ENCODE measurements around the gene SHC3.

SHC3 gene

GRCh38 chr9:88959727-88960469, 218.7 kb downstream of the SHC3 start:
- Histone ChIP-seq H3K9me3 (replicated peaks in 1 of 11) (peaks cover 0 to 6% (median 0%) of the 10 kb centered on the region in 11 experiments; a peak in 1 of 22 replicates), H3K4me3 (no peak overlapping the region), H3K4me1 (no peaks in the 10 kb centered on the region), H3K9ac (no peak overlapping the region), H3K27me3 (no peaks in the 10 kb centered on the region), H4K20me1 (no peaks in the 10 kb centered on the region), H3K36me3 (no peaks in the 10 kb centered on the region), H3K27ac (no peak overlapping the region), H3K4me2 (no peak overlapping the region)
- TF ChIP-seq Cebpa-rat (IDR thresholded peaks at IDR 0.05): no peak

DNA sequence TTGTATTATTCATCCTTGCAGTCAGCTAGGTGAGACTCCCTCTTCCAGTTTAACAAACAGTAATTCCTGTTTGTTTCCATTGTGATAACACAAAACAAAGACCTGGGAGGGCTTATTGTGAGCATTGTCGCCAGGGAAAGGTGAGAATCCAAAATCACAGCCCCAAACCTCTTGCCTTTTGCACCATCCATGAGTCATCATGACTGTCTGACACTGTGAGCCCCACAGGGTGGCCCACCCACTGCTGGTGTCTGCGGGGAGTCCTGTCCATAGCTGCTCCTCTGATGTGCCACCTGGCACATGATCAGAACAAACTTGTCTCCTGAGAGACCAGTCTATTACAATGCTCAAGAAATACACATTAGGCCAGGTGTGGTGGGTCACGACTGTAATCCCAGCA, 221.1 kb downstream of the SHC3 start:
- H3K9ac ChIP-seq: no peak overlapping the region
- H3K9me3 ChIP-seq (replicated peaks in 1 of 11): no peaks in the 10 kb centered on the region
- peaks cover 9 to 20% (median 13%) of the 10 kb centered on the region in 10 experiments; a peak in 19 of 20 replicates for H3K4me1 ChIP-seq
- no peaks in the 10 kb centered on the region for H3K36me3 ChIP-seq
- H3K27ac ChIP-seq: no peak overlapping the region
- H3K4me2 ChIP-seq: no peak overlapping the region
- TF ChIP-seq Cebpa-rat (IDR thresholded peaks at IDR 0.05): no peak
- no peaks in the 10 kb centered on the region for H3K27me3 ChIP-seq
- H3K4me3 ChIP-seq: no peak overlapping the region
- H4K20me1 ChIP-seq: no peaks in the 10 kb centered on the region
